Karpas-422 (cell line): ENCODE results near the gene AIG1. TPM values are rescaled to one million over a fixed set of nuclear protein-coding genes. Genes with fewer than 3 reads are reported as not detected.
"Not testable (repeated sequence)": the region's sequence is repeated elsewhere in the genome, so short reads cannot be mapped to it uniquely, and the experiment has no call there.

Experiments used
- DNase-seq: peaks from one replicate; pipeline ENCODE4 v3.0.0-alpha.2; 2015
- H2AFZ ChIP-seq: fragments of 200-600 bp; sonication (generic); 2 replicates; pipeline ENCODE4 v1.6.1; 2014; ENCODE audit warnings: antibody characterized with exemption, low read length, mixed read lengths
- H3K27ac ChIP-seq: fragments of 200-600 bp; sonication (generic); 2 replicates; pipeline ENCODE4 v1.5.1; 2014; ENCODE audit warnings: mild to moderate bottlenecking, low read length, moderate library complexity
- H3K27me3 ChIP-seq: fragments of 200-600 bp; sonication (generic); 2 replicates; pipeline ENCODE4 v1.6.1; 2014; ENCODE audit warnings: low read length, mixed read lengths
- H3K36me3 ChIP-seq: fragments of 200-600 bp; sonication (generic); 2 replicates; pipeline ENCODE4 v1.6.1; 2014; ENCODE audit warnings: low read length, mixed read lengths; ENCODE audit not compliant: insufficient read depth
- H3K4me1 ChIP-seq: fragments of 200-600 bp; sonication (generic); 2 replicates; pipeline ENCODE4 v1.6.1; 2014; ENCODE audit warnings: mild to moderate bottlenecking, low read length, mixed read lengths
- H3K4me2 ChIP-seq: fragments of 200-600 bp; sonication (generic); 2 replicates; pipeline ENCODE4 v1.6.1; 2014; ENCODE audit warnings: low read length, low read depth, mild to moderate bottlenecking; ENCODE audit not compliant: poor library complexity, severe bottlenecking
- H3K4me3 ChIP-seq: fragments of 200-600 bp; sonication (generic); 2 replicates; pipeline ENCODE4 v1.5.1; 2014; ENCODE audit warnings: mild to moderate bottlenecking, antibody characterized with exemption, low read length, mixed read lengths
- H3K79me2 ChIP-seq: fragments of 200-600 bp; sonication (generic); 2 replicates; pipeline ENCODE4 v1.6.1; 2014; ENCODE audit warnings: mild to moderate bottlenecking, low read length, mixed read lengths
- H3K9ac ChIP-seq: fragments of 200-600 bp; sonication (generic); 2 replicates; pipeline ENCODE4 v1.6.0; 2014; ENCODE audit warnings: low read length
- H3K9me2 ChIP-seq: fragments of 200-600 bp; sonication (generic), shearing (Covaris generic); replicated peaks from 2 replicates; pipeline ENCODE4 v1.6.0; 2014; ENCODE audit warnings: mild to moderate bottlenecking, low read length, moderate library complexity; ENCODE audit not compliant: insufficient read depth
- H3K9me3 ChIP-seq: fragments of 300-700, 200-600 bp; sonication (generic); 2 replicates; pipeline ENCODE4 v1.6.1; 2014; ENCODE audit warnings: low read length, mixed read lengths
- H4K20me1 ChIP-seq: fragments of 200-600 bp; sonication (generic); 2 replicates; pipeline ENCODE4 v1.6.1; 2014; ENCODE audit warnings: mild to moderate bottlenecking, antibody characterized with exemption, low read length, low read depth; ENCODE audit not compliant: insufficient read depth
- total RNA-seq: library from RNA; depleted of rRNA; stranded (reverse); fragments of >200 nt; shearing (Covaris generic); gene quantifications from 2 replicates; pipeline ENCODE4 v1.2.3, GENCODE V29; 2014; ENCODE audit warnings: low replicate concordance

Gene AIG1
- total RNA-seq, 1 experiment from 2014 or later: 10.2 TPM

DNA sequence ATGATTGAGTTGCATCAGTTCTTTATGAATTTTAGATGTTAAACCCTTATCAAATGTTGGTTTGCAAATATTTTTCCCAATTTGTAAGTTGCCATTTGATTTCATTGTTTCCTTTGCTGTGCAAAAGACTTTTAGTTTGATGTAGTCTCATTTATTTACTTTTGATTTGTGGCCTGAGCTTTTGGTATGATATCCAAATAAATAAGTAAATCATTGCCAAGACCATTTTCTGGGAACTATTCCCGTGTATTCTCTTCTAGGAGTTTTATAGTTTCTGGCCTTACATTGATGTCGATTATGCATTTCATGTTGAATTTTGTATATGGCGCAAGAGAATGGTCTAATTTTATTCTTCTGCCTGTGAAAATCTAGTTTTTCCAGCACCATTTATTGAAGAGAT lies 13.4 kb downstream of the AIG1 start:
- Histone ChIP-seq H3K36me3 (no peaks in the 10 kb centered on the region), H3K27ac (no peak overlapping the region), H3K9ac (no peak overlapping the region), H3K4me3 (no peak overlapping the region), H3K4me1 (no peaks in the 10 kb centered on the region), H3K9me2 (no peaks in the 10 kb centered on the region), H3K27me3 (no peaks in the 10 kb centered on the region), H4K20me1 (no peaks in the 10 kb centered on the region), H3K79me2 (no peaks in the 10 kb centered on the region), H2AFZ (no peak overlapping the region), H3K9me3 (no peaks in the 10 kb centered on the region), H3K4me2 (no peak overlapping the region)
- no peak for DNase-seq

DNA sequence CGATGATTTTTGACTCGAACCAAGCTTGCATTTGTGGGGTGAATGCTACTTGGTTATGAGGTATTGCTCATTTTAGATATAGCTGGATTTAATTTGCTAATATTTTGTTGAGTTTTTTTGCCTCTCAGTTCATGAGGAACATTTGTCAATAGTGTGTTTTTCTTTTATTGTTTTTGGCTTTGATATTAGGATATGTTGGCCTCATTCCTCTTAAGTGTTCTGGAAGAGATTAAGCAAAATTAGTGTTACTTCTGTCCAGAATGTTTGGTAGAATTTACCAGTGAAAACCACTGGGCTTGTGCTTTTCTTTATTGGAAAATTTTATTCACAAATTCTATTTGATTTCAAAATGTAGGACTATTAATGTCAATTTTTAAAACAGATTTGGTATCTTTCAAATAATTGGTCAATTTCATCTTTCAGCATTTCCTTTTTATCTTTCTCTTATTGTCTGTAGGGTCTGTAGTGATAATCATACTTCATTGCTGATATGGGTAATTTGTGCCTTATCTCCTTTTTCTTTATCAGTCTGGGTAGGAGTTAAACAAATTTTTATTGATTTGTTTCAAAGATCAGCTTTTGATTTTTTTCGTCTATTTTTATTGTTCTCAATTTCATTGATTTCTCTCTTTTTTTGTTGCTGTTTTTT lies 14.1 kb downstream of the AIG1 start:
- no peak for DNase-seq
- no peaks in the 10 kb centered on the region for H3K9me2 ChIP-seq
- no peaks in the 10 kb centered on the region for H3K27me3 ChIP-seq
- H3K9me3 ChIP-seq: no peaks in the 10 kb centered on the region
- H3K9ac ChIP-seq: no peak overlapping the region
- no peaks in the 10 kb centered on the region for H3K36me3 ChIP-seq
- no peak overlapping the region for H3K4me3 ChIP-seq
- no peak overlapping the region for H3K4me2 ChIP-seq
- H3K27ac ChIP-seq: no peak overlapping the region
- H2AFZ ChIP-seq: no peak overlapping the region
- H3K79me2 ChIP-seq: no peaks in the 10 kb centered on the region
- H3K4me1 ChIP-seq: no peaks in the 10 kb centered on the region
- no peaks in the 10 kb centered on the region for H4K20me1 ChIP-seq

DNA sequence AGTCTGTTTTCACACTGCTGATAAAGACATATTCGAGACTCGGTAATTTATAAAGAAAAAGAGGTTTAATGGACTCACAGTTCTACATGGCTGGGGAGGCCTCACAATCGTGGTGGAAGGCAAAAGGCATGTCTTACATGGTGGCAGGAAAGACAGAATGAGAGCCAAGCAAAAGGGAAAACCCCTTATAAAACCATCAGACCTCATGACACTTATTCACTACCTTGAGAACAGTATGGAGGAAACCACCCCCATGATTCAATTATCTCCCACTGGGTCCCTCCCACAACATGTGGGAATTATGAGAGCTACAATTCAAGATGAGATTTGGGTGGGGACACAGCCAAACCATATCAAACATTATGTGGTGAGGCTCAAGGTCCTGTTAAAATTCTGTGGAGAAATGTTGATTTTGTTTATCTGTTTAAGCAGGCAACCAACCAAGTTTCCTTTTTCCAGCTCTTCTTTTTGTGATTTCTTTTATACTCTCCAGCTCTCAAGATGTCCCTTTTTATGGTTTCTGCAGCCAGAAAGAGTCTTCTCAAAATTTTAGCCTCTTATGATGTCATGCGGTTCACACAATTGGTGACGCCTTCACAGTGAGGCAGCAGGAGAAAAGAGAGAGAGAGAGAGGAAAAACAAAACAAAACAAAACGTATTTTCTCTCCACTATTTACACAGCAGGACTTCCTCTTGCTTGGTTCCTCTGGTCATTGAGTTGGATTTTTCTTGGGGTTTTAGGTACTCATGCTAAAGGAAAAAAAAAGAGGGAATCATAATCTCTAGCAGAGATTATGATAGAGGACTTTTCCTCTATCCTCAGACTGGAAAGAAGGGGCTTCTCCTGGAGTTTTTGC lies 18.0 kb downstream of the AIG1 start:
- Histone ChIP-seq H4K20me1 (no peaks in the 10 kb centered on the region), H3K9me2 (no peaks in the 10 kb centered on the region), H3K27ac (no peak overlapping the region), H3K9ac (no peak overlapping the region), H3K4me3 (no peak overlapping the region), H3K4me1 (no peaks in the 10 kb centered on the region), H3K27me3 (no peaks in the 10 kb centered on the region), H3K4me2 (no peak overlapping the region), H3K79me2 (no peaks in the 10 kb centered on the region), H2AFZ (no peak overlapping the region), H3K36me3 (no peaks in the 10 kb centered on the region), H3K9me3 (no peaks in the 10 kb centered on the region)
- no peak for DNase-seq

DNA sequence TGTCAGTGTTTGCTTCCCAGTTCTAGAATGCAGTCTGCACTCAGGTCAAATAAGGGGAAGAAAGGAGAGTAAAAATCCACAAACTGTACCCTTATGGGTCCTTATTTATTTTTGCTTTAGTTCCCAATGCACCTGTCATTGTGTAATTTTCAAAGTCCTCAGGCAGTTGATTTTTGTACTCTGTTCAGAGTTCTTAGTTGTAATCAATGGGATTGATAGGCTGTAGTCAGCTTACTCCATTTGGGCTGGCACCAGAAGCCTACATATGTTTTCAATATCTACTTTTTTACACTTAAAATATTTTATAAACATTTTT lies 18.6 kb downstream of the AIG1 start:
- Histone ChIP-seq H3K36me3 (no peaks in the 10 kb centered on the region), H3K9me3 (no peaks in the 10 kb centered on the region), H3K9me2 (no peaks in the 10 kb centered on the region), H3K27ac (no peak overlapping the region), H3K9ac (no peak overlapping the region), H3K79me2 (no peaks in the 10 kb centered on the region), H3K27me3 (no peaks in the 10 kb centered on the region), H4K20me1 (no peaks in the 10 kb centered on the region), H3K4me3 (no peak overlapping the region), H3K4me1 (no peaks in the 10 kb centered on the region), H3K4me2 (no peak overlapping the region), H2AFZ (no peak overlapping the region)
- no peak for DNase-seq

DNA sequence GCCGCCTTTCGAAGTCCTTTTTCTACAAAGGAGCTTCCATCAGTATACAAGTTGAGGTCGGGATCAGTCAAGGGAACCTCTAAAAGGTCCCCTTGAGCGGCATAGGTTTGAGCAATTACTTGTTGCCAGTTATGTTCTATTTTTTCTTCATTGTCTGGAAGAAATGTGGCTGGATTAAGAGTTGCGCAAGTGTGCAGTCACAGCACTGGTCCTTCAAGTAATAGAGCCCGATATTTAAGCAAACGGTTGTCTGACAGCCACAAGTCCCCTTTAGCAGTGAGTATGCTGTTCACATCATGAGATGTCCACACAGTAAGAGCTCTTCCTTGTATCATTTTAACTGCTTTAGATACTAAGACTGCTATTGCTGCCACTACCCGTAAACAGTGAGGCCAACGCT lies 21.6 kb downstream of the AIG1 start:
- H3K36me3 ChIP-seq, H3K4me3 ChIP-seq, H3K4me1 ChIP-seq, DNase-seq, H3K27me3 ChIP-seq, H2AFZ ChIP-seq, H3K79me2 ChIP-seq, H3K9me2 ChIP-seq, H3K9me3 ChIP-seq, H3K4me2 ChIP-seq, H3K27ac ChIP-seq, H3K9ac ChIP-seq, H4K20me1 ChIP-seq: not testable (repeated sequence)

DNA sequence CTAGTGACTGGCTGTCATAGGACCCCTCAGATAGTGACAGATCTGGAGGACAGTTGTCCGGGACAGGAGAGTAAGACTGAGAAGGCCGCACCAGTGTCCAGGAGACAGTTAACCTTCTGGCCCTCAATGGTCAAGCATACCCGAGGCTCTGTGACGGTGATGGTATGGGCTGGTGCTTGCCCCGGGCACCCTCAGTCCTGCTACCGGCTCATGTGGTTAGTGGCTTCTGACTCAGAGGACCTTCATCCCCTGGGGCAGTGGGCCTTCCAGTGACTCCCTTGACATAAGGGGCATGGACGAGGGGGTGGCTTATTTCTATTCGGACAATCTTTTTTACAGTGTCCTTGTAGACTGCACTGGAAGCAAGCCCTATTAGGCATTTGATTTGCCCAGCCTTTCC lies 23.3 kb downstream of the AIG1 start:
- H2AFZ ChIP-seq, H3K9me3 ChIP-seq, H3K4me3 ChIP-seq, H3K36me3 ChIP-seq, H3K27ac ChIP-seq, H3K27me3 ChIP-seq, DNase-seq, H3K9ac ChIP-seq, H3K4me2 ChIP-seq, H3K4me1 ChIP-seq, H3K9me2 ChIP-seq, H4K20me1 ChIP-seq, H3K79me2 ChIP-seq: not testable (repeated sequence)

DNA sequence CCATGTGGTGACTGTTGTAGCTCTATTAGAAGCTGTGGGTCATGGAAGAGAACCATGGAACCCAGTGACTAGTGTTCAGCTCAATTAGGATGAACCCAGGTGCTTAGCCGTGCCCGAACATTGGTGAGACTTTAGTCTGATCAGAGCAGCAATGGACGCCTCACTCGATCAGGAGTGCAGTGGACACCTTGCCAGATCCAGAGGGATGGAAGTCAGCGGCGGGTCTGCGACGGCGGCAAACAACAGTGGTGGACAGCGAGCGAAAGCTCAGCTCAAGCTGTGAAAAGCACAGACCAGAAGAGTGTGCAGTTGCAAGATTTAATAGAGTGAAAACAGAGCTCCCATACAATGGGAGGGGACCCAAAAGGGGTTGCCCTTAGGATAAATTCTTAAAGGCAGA lies 26.6 kb downstream of the AIG1 start:
- not testable (repeated sequence) for H3K4me3 ChIP-seq, H3K9ac ChIP-seq, H2AFZ ChIP-seq, H3K36me3 ChIP-seq, H4K20me1 ChIP-seq, H3K27ac ChIP-seq, H3K27me3 ChIP-seq, H3K9me2 ChIP-seq, H3K9me3 ChIP-seq, H3K79me2 ChIP-seq, H3K4me2 ChIP-seq, DNase-seq, H3K4me1 ChIP-seq

DNA sequence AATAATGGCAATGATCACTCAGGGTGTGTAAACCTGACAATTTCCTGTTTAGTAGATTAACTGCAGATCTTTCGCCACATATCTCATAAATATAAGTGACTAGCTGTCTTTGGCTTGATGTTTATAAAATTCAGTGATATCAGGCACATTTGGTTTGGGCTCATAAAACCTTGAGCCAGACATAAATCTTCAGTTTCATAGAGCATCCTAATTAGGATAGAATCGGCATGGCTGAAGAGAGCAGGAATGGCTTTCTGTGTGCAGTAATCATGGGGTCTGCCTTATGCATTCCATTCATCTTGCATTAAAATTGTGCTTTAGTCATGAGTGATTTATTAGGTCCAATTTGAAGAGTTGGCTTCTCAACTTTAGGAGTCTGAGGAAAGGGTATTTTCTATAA lies 27.2 kb downstream of the AIG1 start:
- H3K36me3 ChIP-seq: no peaks in the 10 kb centered on the region
- no peaks in the 10 kb centered on the region for H3K9me2 ChIP-seq
- no peak overlapping the region for H2AFZ ChIP-seq
- H3K4me1 ChIP-seq: no peaks in the 10 kb centered on the region
- no peak overlapping the region for H3K4me2 ChIP-seq
- no peaks in the 10 kb centered on the region for H3K79me2 ChIP-seq
- H3K9ac ChIP-seq: no peak overlapping the region
- H3K27me3 ChIP-seq: no peaks in the 10 kb centered on the region
- H3K4me3 ChIP-seq: no peak overlapping the region
- DNase-seq: no peak
- H3K27ac ChIP-seq: no peak overlapping the region
- H3K9me3 ChIP-seq: no peaks in the 10 kb centered on the region
- no peaks in the 10 kb centered on the region for H4K20me1 ChIP-seq
